GM19193 (cell line): ENCODE measurements around the gene GALNT18.

ENCODE experiments used
- POLR2A ChIP-seq: IDR thresholded peaks from 4 replicates; pipeline ENCODE4 v1.6.1; 2011; ENCODE audit not compliant: insufficient read depth, insufficient read length; ENCODE audit errors: extremely low read depth

GALNT18 gene

DNA sequence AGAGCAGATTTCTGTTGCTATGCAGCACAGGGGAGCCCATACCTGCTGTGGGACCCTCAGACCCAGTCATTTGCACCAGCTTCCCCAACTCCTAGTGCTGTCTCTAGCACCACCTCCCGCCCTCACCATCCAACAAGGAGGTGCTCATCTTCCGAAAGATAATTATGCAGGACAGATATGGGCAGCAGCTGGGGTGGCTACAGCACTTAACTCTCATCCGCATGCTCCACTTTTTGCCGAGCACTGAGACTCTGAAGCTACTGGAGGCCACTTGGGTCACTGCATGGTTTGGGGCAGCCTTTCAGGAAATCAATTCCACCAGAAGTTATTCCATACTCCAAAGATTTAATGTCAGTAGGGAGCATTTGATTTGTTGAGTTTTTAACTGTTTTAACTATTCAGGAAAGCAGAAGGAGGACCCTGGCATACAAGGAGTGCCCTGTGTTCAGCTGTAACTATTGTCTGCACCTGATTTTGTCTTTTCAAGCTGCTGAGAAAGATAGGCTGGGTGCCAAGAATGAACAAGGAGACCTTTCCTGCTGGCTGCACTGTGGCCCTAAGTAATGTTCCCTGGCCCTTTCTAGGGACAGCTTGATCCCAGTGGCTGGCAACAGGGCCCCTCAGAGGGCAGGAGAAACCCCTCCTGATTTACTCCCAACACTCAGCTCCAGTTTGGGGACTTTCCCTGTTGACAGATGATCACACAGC is 201.5 kb downstream of the GALNT18 start:
- TF ChIP-seq POLR2A, result no peak

GRCh38 chr11:11419747-11420146 is 202.1 kb downstream of the GALNT18 start:
- TF ChIP-seq POLR2A, result no peak

DNA sequence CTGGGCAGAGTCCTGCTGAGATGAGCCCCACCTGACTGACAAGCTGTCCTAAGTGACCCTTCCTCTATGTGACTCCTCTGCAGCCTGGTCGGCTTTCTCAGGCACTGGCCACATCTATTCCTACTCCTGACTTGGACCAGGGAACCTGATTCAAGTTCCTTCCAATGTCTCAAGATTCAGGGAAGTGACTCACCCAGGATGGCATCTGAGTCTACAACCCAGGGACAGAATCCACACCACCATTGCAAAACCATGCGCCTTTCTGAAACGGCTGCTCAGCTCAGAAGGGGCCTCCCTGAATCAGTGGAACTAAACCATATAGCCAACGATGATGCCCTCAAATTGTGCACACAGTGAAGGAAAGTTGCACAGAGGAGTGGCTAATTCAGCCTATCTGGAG is 204.9 kb downstream of the GALNT18 start:
- no peak for TF ChIP-seq POLR2A

DNA sequence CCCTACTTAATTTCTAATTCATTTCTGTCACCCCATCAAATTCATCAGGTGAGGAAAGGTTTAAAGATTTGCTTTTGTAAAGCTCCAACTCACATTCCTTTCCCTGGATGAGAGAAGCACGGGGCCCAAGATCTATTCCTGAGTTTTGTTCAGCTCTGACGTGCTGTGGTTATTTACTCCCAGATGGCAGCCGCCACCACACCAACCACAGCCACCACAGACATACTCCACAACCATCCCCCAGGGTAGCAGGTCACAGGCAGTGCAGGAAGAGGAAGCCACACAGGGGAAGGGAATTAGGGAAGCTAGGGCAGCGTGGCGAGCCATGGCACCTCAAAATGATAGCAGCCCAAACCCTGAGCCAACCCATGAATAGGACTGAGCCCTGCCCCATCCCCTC is 205.3 kb downstream of the GALNT18 start:
- TF ChIP-seq POLR2A, result no peak

GRCh38 chr11:11415901-11416300 is 205.9 kb downstream of the GALNT18 start:
- no peak for TF ChIP-seq POLR2A

- no peak for TF ChIP-seq POLR2A
Observed at GRCh38 chr11:11414996-11415395, 206.8 kb downstream of the GALNT18 start.

GRCh38 chr11:11413776-11414175 is 208.0 kb downstream of the GALNT18 start:
- no peak for TF ChIP-seq POLR2A

- no peak for TF ChIP-seq POLR2A
Observed at GRCh38 chr11:11411401-11411985, 210.3 kb downstream of the GALNT18 start.

GRCh38 chr11:11409901-11410300 is 211.9 kb downstream of the GALNT18 start:
- no peak for TF ChIP-seq POLR2A

DNA sequence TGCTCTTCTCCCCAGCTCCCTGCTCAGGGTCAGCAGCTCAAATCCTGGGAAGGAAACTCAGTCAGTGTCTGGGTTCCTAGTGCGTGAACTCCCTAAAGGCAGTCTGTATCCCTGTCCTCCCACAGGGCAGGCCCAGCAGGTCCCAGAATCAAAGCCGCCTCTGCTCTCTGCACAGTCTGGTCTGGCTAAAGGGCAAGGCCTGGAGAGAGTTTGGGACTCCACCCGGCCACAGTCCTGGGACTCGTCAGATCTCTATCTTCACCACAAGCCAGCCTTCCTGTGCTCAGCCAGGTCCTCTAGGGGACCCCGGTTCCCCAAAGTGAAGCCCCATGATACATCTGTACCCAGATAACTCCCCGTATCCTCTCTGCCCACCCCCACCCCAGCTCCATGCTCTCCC is 212.6 kb downstream of the GALNT18 start:
- no peak for TF ChIP-seq POLR2A

DNA sequence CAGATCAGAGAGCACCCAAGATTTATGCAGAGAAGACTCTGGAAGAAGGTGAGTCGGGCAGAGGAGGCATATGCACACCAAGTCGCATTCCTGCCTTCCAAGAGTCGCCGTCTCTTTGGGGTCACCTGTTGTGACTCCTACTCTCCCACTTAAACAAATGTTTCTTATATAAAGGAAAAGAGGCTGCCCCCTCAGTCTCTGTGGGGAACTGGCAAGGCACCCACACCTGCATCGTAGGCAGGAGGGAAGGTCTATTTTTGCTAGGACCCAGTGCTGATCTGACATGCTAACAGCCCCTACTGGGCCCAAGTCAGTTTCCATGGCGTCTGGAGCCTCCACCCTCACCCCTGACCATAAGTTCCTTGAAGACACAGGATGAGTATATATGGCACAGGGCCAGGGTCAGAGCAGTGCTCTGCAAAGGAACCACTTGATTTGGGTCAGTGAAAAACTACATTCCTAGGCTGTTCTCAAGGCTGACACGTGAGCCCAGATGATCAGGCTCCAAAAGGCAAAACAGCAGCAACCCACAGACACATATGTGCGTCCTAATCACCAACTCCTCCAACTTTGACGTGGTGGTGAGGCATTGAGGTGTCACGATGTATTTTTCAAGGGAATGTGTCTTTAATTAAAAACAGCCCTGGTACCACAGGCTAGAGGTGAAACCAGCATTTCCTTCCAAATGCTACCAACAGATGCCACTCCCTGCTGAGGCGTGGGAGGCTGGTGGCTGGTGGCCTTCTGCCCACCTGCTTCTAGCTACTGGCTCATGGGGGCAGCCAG is 213.2 kb downstream of the GALNT18 start:
- TF ChIP-seq POLR2A, result no peak

GRCh38 chr11:11407763-11408084 is 214.1 kb downstream of the GALNT18 start:
- no peak for TF ChIP-seq POLR2A

DNA sequence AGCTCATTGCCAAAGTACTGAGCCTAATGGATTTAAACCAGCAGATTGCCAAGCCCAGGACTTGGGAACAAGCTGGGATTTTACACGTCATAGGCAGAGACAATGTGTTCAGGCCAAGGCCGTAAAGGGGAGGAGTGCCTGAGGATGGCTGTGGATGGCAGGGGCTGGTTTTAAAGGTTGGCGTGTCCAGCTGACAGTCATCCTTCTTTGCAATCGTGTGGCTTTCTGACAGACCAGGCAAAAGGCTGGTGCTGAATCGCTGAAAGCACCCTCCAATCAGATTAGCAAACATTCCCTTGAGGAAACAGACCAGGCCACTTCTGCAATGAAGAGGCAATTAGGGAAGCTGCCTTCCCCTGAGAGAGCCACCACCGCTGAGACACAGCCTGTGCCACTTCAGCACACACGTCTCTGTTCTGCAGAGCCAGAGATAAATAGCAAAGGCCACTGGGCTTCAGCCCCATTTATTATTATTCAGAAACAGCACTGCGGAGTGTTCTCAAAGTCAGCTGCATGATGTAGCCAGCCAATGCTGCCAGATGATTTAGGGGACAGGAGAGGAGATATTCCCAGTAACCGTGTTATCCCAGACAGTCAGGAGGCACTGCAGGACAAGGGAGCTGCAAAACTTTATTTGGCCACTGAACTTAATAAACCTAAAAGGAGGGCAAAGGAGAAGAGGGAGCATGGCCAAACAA is 214.6 kb downstream of the GALNT18 start:
- no peak for TF ChIP-seq POLR2A

DNA sequence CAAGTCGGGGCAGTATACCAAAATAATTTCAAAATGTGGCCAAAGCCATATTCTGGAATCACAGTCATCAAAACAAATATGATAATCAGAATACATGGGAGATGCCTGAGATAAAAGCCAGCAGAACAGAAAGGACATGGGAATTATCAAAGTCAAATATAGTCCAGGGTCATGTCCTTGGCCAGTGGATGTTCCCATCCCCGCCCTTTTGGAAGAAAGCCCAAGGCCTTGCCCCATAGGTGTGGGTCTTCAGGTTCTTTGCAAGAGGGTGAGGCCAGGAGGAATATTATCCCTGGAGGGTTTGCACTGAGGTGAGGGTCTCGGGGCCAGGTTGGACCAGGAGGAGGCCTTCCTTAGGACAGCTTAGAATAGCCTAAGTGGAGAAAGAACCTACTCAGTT is 215.2 kb downstream of the GALNT18 start:
- no peak for TF ChIP-seq POLR2A
